HCT116 (cell line): ENCODE data around the gene CENPP.

ENCODE experiments used
- CEBPB ChIP-seq: IDR thresholded peaks from 2 replicates; pipeline ENCODE4 v1.6.1; 2012; ENCODE audit warnings: low read depth
- EZH2 ChIP-seq: fragments of 200-600 bp; sonication (generic); IDR thresholded peaks from 2 replicates; pipeline ENCODE4 v1.6.1; 2017; ENCODE audit warnings: antibody characterized with exemption, mixed run types
- EZH2phosphoT487 ChIP-seq: fragments of 200-600 bp; IDR thresholded peaks from 2 replicates; pipeline ENCODE4 v1.6.1; 2018; ENCODE audit warnings: antibody characterized with exemption, borderline replicate concordance
- POLR2AphosphoS5 ChIP-seq: IDR thresholded peaks from 2 replicates; pipeline ENCODE4 v1.6.1; 2011; ENCODE audit warnings: mild to moderate bottlenecking, low read depth, low read length, moderate library complexity
- RAD21 ChIP-seq: IDR thresholded peaks from 2 replicates; pipeline ENCODE4 v1.6.1; 2012; ENCODE audit warnings: low read depth, mild to moderate bottlenecking
- TF ChIP-seq, protein P1 (sequence below), 3 experiments: fragments of 200-600 bp in 1 of 3; sonication (generic) in 1 of 3; IDR thresholded peaks in 2 of 3; conservative IDR thresholded peaks in 1 of 3; 2 replicates each; pipeline ENCODE4 v1.5.1; 2012 to 2017; ENCODE audit warnings: low read depth in 2 of 3, low read length in 2 of 3, antibody characterized with exemption in 1 of 3, borderline replicate concordance in 1 of 3, control low read depth in 1 of 3, mild to moderate bottlenecking in 1 of 3, mixed read lengths in 1 of 3, mixed run types in 1 of 3, moderate library complexity in 1 of 3; ENCODE audit not compliant: insufficient read depth in 1 of 3
- TF ChIP-seq, protein P2 (sequence below): IDR thresholded peaks from 2 replicates; pipeline ENCODE4 v1.6.1; 2012

DNA sequence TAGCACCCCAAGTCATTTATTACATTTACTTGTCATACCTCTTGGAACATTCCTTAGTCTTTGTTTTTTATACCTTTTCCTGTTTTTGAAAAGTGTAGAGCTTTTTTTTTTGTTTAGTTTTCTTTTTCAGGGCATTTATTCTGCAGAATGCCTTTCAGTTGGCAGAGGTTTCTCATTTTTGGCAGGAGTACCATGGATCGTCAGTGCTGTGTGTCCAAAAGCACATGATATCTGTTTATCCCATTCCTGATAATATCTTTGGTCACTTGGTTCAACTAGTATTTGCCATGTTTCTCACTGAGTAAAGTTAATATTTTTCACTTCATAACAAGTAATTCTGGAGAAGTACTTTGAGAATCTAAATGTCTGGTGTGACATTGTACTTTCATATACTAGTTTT is 67.9 kb downstream of the CENPP start:
- TF ChIP-seq EZH2 (no peak), POLR2AphosphoS5 (no peak), CEBPB (no peak), RAD21 (no peak), EZH2phosphoT487 (no peak)
- TF ChIP-seq, protein P1, sequence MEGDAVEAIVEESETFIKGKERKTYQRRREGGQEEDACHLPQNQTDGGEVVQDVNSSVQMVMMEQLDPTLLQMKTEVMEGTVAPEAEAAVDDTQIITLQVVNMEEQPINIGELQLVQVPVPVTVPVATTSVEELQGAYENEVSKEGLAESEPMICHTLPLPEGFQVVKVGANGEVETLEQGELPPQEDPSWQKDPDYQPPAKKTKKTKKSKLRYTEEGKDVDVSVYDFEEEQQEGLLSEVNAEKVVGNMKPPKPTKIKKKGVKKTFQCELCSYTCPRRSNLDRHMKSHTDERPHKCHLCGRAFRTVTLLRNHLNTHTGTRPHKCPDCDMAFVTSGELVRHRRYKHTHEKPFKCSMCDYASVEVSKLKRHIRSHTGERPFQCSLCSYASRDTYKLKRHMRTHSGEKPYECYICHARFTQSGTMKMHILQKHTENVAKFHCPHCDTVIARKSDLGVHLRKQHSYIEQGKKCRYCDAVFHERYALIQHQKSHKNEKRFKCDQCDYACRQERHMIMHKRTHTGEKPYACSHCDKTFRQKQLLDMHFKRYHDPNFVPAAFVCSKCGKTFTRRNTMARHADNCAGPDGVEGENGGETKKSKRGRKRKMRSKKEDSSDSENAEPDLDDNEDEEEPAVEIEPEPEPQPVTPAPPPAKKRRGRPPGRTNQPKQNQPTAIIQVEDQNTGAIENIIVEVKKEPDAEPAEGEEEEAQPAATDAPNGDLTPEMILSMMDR (IDR thresholded peaks at IDR 0.05 in 2 of 3, conservative IDR thresholded peaks at IDR 0.05 in 1 of 3; ENCODE audit: borderline replicate concordance in 1 of 3, insufficient read depth in 1 of 3, low read depth in 2 of 3, low read length in 2 of 3): no peak
- TF ChIP-seq, protein P2, sequence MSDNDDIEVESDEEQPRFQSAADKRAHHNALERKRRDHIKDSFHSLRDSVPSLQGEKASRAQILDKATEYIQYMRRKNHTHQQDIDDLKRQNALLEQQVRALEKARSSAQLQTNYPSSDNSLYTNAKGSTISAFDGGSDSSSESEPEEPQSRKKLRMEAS: no peak
